HG03060 (cell line): ENCODE results near the gene PTPRN2.
"Not testable (repeated sequence)": the region's sequence is repeated elsewhere in the genome, so short reads cannot be mapped to it uniquely, and the experiment has no call there.

Source experiments
- ATAC-seq: cut with Tn5 transposase; IDR thresholded peaks from one replicate; pipeline ENCODE4 v1.9.1; 2021; ENCODE audit warnings: low read depth, moderate number of reproducible peaks; ENCODE audit not compliant: unreplicated experiment

Gene PTPRN2

GRCh38 chr7:158587162-158588084 lies at the start of gene PTPRN2:
Gene PTPRN2 (minus strand): TSS chr7:158587823.
- ATAC-seq, result no peak

- no peak for ATAC-seq
Measured at GRCh38 chr7:158633055-158633956, 45.7 kb upstream of the PTPRN2 start.

- ATAC-seq, result no peak
Measured at GRCh38 chr7:158631574-158632195, 44.1 kb upstream of the PTPRN2 start.

DNA sequence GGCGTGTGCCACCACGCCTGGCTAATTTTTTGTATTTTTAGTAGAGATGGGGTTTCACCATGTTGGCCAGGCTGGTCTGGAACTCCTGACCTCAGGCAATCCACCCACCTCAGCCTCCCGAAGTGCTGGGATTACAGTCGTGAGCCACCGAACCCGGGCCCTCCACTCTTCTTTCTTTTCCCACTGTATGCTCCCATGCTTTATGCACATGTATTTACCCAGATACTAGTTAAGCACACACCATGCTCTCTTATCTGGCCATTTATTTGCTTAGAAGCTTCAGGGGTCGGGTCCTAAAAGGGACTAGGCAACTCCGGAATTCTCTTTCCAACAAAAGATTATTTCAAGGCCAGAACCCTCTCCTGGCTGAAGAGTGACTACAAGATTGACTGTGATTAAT lies 38.7 kb upstream of the PTPRN2 start:
- not testable (repeated sequence) for ATAC-seq

DNA sequence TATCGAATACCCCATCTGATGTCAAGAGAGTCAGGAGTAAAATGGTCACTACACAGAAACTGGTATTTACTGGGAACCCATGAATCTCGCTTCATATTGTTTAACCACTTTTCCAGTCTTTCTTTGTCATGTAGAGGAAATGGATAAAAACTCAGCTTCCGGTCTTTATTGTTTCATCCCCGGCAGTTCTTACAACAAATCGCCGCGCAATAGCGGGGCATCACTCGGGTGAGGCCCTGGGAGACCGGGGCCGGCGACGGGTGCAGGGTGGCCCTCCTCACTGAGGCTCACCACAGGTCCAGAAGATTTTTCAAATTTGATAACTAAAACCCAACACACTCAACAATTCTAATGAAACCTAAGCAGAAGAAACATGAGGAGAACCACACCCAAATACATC lies 35.6 kb upstream of the PTPRN2 start:
- no peak for ATAC-seq

DNA sequence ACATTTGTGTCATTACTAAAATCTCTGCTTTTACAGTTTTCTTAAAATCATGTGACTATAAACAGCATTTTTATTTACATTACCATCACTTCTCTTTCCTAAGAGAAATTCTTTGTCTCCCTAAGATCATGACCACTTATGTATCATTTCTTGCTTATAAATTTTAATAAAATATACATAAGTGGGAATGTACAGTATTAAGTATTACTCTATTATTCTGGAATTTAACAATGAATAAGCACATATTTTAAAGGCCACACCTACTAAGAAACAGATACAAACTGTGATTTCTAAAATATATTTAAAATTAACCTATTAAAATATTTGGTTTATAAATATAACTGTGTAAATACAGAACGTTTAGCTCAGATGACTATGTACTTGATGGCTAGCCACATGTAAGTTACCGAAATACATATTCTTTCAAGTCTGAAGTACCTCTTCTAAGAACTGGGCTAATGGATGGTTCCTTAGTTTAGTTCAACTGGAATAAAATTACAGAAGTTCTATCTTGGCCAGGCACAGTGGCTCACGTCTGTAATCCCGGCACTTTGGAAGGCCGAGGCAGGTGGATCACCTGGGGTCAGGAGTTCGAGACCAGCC lies 33.3 kb upstream of the PTPRN2 start:
- ATAC-seq, result no peak

GRCh38 chr7:158620418-158620817 lies 32.8 kb upstream of the PTPRN2 start:
- no peak for ATAC-seq

GRCh38 chr7:158618745-158619140 lies 31.1 kb upstream of the PTPRN2 start:
- ATAC-seq, result no peak

- ATAC-seq, result no peak
Measured at GRCh38 chr7:158617737-158618128, 30.1 kb upstream of the PTPRN2 start.

DNA sequence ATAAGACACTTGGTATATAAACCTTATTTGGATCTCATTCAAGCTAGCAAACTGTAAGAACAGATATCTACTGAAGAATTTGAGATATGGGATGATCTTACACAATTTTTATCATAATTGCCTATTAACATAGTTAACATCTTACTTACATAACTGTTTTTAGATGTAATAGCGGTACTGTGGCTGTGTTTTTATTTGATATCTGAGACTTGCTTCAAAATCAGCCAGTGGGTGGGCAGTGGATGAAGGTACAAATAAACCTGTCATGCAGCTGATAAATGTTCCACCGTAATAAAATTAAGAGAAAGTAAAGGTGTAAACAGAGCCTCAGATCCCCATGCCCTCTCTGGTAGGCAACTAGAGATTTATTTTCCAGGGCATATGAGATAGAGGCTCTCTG lies 28.4 kb upstream of the PTPRN2 start:
- no peak for ATAC-seq

DNA sequence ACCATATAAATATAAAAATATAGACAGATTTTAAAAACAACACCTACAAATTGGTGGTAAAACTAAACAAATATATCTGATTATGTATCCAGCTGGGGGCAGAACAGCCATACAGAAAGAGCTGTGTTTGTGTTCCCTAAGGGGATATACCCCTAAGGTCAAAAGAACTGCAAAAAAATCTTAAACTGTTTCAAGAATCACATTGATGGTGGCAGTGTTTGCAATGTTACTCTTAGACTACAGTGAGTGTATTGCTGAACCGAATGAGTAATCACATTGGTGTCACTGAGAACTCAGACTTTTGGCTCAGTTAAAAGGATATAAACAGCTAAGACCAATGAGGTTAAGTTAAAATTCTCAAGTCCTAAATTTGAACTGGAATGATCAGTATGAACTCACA lies 27.1 kb upstream of the PTPRN2 start:
- no peak for ATAC-seq

DNA sequence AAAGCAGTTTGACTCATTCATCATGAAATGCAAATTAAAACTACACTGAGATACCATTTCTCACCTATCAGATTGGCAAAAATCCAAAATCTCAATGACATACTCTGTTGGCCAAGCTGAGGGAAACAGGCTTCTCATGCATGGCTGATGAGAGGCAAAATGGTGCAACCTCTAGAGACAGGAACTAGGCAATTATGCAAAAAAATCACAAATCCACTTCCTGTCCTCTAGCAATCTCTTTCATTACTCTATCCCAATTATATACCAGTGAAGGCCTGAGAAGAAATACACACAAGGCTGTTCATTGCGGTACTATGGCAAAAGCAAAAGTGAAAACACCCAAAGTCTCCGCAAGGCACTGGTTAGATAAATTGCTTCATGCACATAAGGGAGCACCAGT lies 25.9 kb upstream of the PTPRN2 start:
- ATAC-seq, result peak; percentile 95

- ATAC-seq, result no peak
Measured at GRCh38 chr7:158612546-158612945, 24.9 kb upstream of the PTPRN2 start.

DNA sequence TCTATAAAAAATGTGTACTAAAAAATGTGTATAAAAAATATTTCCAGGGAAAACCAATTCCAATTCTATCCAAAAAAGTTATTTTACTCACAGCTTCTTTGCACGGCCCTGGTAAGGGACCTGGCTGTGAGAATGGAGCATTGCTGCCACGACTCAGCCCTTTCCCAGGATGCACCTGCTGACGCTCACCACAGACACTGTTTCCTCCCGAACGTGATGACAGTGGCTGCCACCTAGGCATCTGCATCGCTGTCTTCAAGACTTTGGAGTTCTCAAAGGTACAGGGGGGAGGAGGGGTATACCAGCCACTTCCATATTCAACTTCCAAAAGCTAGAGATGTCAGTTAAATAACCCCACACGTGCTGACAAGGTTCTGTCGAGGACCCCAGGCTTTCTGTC lies 23.9 kb upstream of the PTPRN2 start:
- no peak for ATAC-seq

- ATAC-seq, result no peak
Measured at GRCh38 chr7:158609313-158609974, 21.8 kb upstream of the PTPRN2 start.

DNA sequence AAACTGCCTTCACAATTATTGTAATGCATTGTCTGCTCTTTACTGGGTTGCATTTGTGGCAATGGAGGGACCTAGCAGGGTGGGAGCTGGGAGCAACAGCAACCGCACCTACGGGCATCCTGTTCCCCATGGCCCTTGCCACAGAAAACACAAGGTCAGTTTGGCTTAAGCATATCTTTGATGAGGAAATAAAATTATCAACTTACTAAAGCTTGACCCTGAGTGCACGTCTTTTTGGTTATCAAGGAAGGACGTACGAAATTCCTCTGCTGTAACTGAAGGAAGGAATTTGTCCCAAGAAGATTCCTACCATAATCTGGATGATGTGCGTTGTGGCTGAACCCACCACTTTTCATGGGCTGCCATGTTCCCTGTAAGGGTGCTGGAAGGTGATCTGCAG lies 19.9 kb upstream of the PTPRN2 start:
- no peak for ATAC-seq

DNA sequence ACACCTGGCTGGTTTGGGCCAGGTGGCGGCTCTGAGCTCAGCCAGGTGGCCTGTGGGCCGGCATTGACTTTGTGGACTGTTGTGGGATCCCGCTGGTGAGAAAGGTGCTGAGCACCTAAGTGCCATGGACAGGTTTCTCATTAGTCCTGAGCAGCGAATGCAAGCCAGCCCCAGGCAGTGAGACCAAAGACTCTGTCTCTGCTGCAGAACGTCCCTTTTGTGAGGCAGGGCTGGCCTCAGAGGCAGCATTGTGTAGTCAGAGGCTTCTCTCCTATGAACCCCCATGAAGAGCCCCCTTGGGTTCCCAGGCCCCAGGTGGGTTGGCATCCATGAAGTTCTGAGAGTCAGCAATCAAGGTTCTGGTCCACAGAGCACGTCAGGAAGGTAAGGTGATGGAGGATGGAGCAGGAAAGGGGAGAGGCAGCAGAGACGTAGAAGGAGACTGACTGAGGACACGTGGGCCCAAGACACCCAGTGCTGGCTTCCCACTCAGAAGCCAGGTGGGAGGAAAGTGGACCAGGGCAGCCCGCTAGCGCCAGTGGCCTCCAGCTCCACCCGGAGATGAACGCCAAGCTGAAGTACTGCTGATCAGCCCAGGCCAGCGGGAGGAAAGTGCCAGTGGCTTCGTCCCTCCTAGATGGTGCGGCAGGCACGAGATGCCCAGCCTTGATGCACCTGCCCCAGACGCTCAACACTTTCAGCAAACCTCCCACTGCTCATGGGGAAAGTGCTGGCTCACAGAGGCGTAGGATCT lies 19.2 kb upstream of the PTPRN2 start:
- ATAC-seq, result no peak

DNA sequence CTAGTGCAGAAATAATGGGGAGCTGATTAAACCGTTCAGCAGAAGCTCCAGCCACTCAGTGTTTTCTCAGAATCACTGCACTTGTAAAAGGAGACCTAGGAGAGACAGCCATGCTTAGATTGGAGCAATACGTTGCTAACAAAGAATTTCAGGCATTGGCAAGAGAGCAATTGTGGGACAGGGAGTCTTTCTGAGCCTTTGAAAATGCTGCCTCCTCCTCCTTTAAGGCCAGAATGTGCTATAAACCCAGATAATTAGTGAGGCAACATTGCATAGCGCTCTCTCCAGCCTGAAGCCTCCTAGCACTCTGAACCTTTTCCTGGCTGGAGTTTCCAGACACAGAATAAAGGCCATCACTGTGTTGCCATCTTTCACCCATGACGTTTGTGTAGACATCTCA lies 18.5 kb upstream of the PTPRN2 start:
- no peak for ATAC-seq
